ENCODE results near the gene NRG2. TPM values are rescaled to one million over a fixed set of nuclear protein-coding genes. Genes with fewer than 3 reads are reported as not detected.

The NRG2 gene
- total RNA-seq, 2 experiments from 2014 or later: not detected

- Mint-ChIP-seq H3K27ac (no peak overlapping the region), H3K9me3 (no peaks in the 10 kb centered on the region), H3K4me1 (peaks cover 3% of the 10 kb centered on the region), H3K27me3 (peaks cover 2% of the 10 kb centered on the region), H3K36me3 (ENCODE audit: low read depth) (no peaks in the 10 kb centered on the region), H3K4me3 (no peak overlapping the region)
- POLR2A ChIA-PET: no interaction called here
- CTCF ChIA-PET: no interaction called here
- no peak for DNase-seq
These were observed 159.0 kb downstream of the NRG2 start for GRCh38 chr5:139884144-139884543.

GRCh38 chr5:139882961-139883539, 160.0 kb downstream of the NRG2 start:
- Mint-ChIP-seq H3K4me3 (no peak overlapping the region), H3K4me1 (no peaks in the 10 kb centered on the region), H3K27ac (no peak overlapping the region), H3K9me3 (no peaks in the 10 kb centered on the region), H3K27me3 (peaks cover 2% of the 10 kb centered on the region), H3K36me3 (ENCODE audit: low read depth) (no peaks in the 10 kb centered on the region)
- ChIA-PET CTCF (no interaction called here), POLR2A (no interaction called here)
- no peak for DNase-seq

- no peaks in the 10 kb centered on the region for H3K36me3 Mint-ChIP-seq (ENCODE audit: low read depth)
- CTCF ChIA-PET: interaction anchor here (1.0 kb wide), 1 partner anchor 39 kb away, joined by 3 read pairs; no protein-coding TSS in a partner anchor
- H3K4me3 Mint-ChIP-seq: no peak overlapping the region
- no peak for DNase-seq
- H3K9me3 Mint-ChIP-seq: no peaks in the 10 kb centered on the region
- peaks cover 2% of the 10 kb centered on the region for H3K27me3 Mint-ChIP-seq
- POLR2A ChIA-PET: no interaction called here
- H3K4me1 Mint-ChIP-seq: peaks cover under 1% of the 10 kb centered on the region
- no peak overlapping the region for H3K27ac Mint-ChIP-seq
These were observed 160.8 kb downstream of the NRG2 start for GRCh38 chr5:139882316-139882715.

- CTCF ChIA-PET: interaction anchor here (1.0 kb wide), 1 partner anchor 40 kb away, joined by 3 read pairs; no protein-coding TSS in a partner anchor
- DNase-seq: no peak
- H3K27ac Mint-ChIP-seq: no peak overlapping the region
- H3K9me3 Mint-ChIP-seq: no peaks in the 10 kb centered on the region
- H3K4me1 Mint-ChIP-seq: peaks cover 8% of the 10 kb centered on the region
- H3K4me3 Mint-ChIP-seq: no peak overlapping the region
- H3K27me3 Mint-ChIP-seq: peaks cover 2% of the 10 kb centered on the region
- H3K36me3 Mint-ChIP-seq (ENCODE audit: low read depth): no peaks in the 10 kb centered on the region
- POLR2A ChIA-PET: no interaction called here
These were observed 161.9 kb downstream of the NRG2 start for GRCh38 chr5:139881143-139881733.

- H3K36me3 Mint-ChIP-seq (ENCODE audit: low read depth): no peaks in the 10 kb centered on the region
- peaks cover 5% of the 10 kb centered on the region for H3K27me3 Mint-ChIP-seq
- peaks cover 5% of the 10 kb centered on the region for H3K9me3 Mint-ChIP-seq
- H3K4me3 Mint-ChIP-seq: no peak overlapping the region
- ChIA-PET CTCF (interaction anchor here (0.7 kb wide), 1 partner anchor 12 kb away, joined by 3 read pairs; no protein-coding TSS in a partner anchor), POLR2A (no interaction called here)
- DNase-seq: no peak
- peaks cover 8% of the 10 kb centered on the region for H3K4me1 Mint-ChIP-seq
- no peak overlapping the region for H3K27ac Mint-ChIP-seq
These were observed 162.5 kb downstream of the NRG2 start for GRCh38 chr5:139880416-139881142.

GRCh38 chr5:139878093-139878492, 165.0 kb downstream of the NRG2 start:
- DNase-seq: no peak
- Mint-ChIP-seq H3K9me3 (peaks cover 7% of the 10 kb centered on the region), H3K4me3 (no peak overlapping the region), H3K27me3 (peaks cover 2% of the 10 kb centered on the region), H3K4me1 (peaks cover 8% of the 10 kb centered on the region), H3K27ac (no peak overlapping the region), H3K36me3 (ENCODE audit: low read depth) (no peaks in the 10 kb centered on the region)
- CTCF ChIA-PET: no interaction called here
- POLR2A ChIA-PET: no interaction called here

GRCh38 chr5:139877129-139877597, 165.9 kb downstream of the NRG2 start:
- peaks cover 7% of the 10 kb centered on the region for H3K9me3 Mint-ChIP-seq
- no peaks in the 10 kb centered on the region for H3K36me3 Mint-ChIP-seq (ENCODE audit: low read depth)
- H3K27ac Mint-ChIP-seq: no peak overlapping the region
- no peak overlapping the region for H3K4me3 Mint-ChIP-seq
- POLR2A ChIA-PET: no interaction called here
- CTCF ChIA-PET: interaction anchor here (1.3 kb wide), 1 partner anchor 9 kb away, joined by 4 read pairs; no protein-coding TSS in a partner anchor
- DNase-seq: peak; percentile 12
- H3K4me1 Mint-ChIP-seq: peaks cover 8% of the 10 kb centered on the region
- H3K27me3 Mint-ChIP-seq: peaks cover 2% of the 10 kb centered on the region

- DNase-seq: no peak
- peaks cover 6% of the 10 kb centered on the region for H3K27me3 Mint-ChIP-seq
- H3K4me3 Mint-ChIP-seq: no peak overlapping the region
- POLR2A ChIA-PET: no interaction called here
- H3K4me1 Mint-ChIP-seq: peaks cover 8% of the 10 kb centered on the region
- CTCF ChIA-PET: interaction anchor here (1.8 kb wide), 1 partner anchor 89 kb away, joined by 3 read pairs; no protein-coding TSS in a partner anchor
- no peaks in the 10 kb centered on the region for H3K36me3 Mint-ChIP-seq (ENCODE audit: low read depth)
- peaks cover 7% of the 10 kb centered on the region for H3K9me3 Mint-ChIP-seq
- no peak overlapping the region for H3K27ac Mint-ChIP-seq
These were observed 167.1 kb downstream of the NRG2 start for GRCh38 chr5:139875957-139876356.

- H3K4me1 Mint-ChIP-seq: peaks cover 8% of the 10 kb centered on the region
- POLR2A ChIA-PET: no interaction called here
- no peak overlapping the region for H3K27ac Mint-ChIP-seq
- DNase-seq: no peak
- peaks cover 7% of the 10 kb centered on the region for H3K9me3 Mint-ChIP-seq
- H3K4me3 Mint-ChIP-seq: no peak overlapping the region
- peaks cover 8% of the 10 kb centered on the region for H3K27me3 Mint-ChIP-seq
- CTCF ChIA-PET: interaction anchor here (0.9 to 1.8 kb wide), 3 partner anchors 13 to 97 kb away, joined by 4 to 8 read pairs (median 4); no protein-coding TSS in a partner anchor
- H3K36me3 Mint-ChIP-seq (ENCODE audit: low read depth): no peaks in the 10 kb centered on the region
These were observed 170.0 kb downstream of the NRG2 start for GRCh38 chr5:139872851-139873794.

- Mint-ChIP-seq H3K9me3 (peaks cover 7% of the 10 kb centered on the region), H3K36me3 (ENCODE audit: low read depth) (no peaks in the 10 kb centered on the region), H3K4me3 (no peak overlapping the region), H3K4me1 (peaks cover 6% of the 10 kb centered on the region), H3K27ac (no peak overlapping the region), H3K27me3 (peaks cover 8% of the 10 kb centered on the region)
- no peak for DNase-seq
- CTCF ChIA-PET: interaction anchor here (0.9 to 1.8 kb wide), 4 partner anchors 12 to 97 kb away, joined by 3 to 8 read pairs (median 4); no protein-coding TSS in a partner anchor
- POLR2A ChIA-PET: no interaction called here
These were observed 170.9 kb downstream of the NRG2 start for GRCh38 chr5:139872052-139872766.

GRCh38 chr5:139871614-139872013, 171.5 kb downstream of the NRG2 start:
- Mint-ChIP-seq H3K36me3 (ENCODE audit: low read depth) (no peaks in the 10 kb centered on the region), H3K4me1 (peaks cover under 1% of the 10 kb centered on the region), H3K27me3 (peaks cover 13% of the 10 kb centered on the region), H3K27ac (no peak overlapping the region), H3K9me3 (peaks cover 7% of the 10 kb centered on the region), H3K4me3 (no peak overlapping the region)
- CTCF ChIA-PET: interaction anchor here (1.4 to 1.8 kb wide), 3 partner anchors 12 to 97 kb away, joined by 3 to 8 read pairs (median 4); no protein-coding TSS in a partner anchor
- POLR2A ChIA-PET: no interaction called here
- DNase-seq: no peak

- Mint-ChIP-seq H3K36me3 (ENCODE audit: low read depth) (no peaks in the 10 kb centered on the region), H3K9me3 (peaks cover 2% of the 10 kb centered on the region), H3K4me3 (no peak overlapping the region), H3K27ac (no peak overlapping the region), H3K27me3 (peaks cover 11% of the 10 kb centered on the region), H3K4me1 (no peaks in the 10 kb centered on the region)
- no peak for DNase-seq
- ChIA-PET CTCF (interaction anchor here (0.9 to 1.2 kb wide), 2 partner anchors 83 to 98 kb away, joined by 3 read pairs; no protein-coding TSS in a partner anchor), POLR2A (interaction anchor here (0.6 kb wide), 1 partner anchor 79 kb away, joined by 5 read pairs; no protein-coding TSS in a partner anchor)
These were observed 172.4 kb downstream of the NRG2 start for GRCh38 chr5:139870677-139871076.

Measured in activated CD4-positive, alpha-beta T cell treated with anti-CD3 and anti-CD28 coated beads, Interleukin-2, amount 10 ng/mL, durations not matched to agents 7 days and 5 days (primary cell).